Upper lobe of right lung (tissue), 1 donor: ENCODE data around the gene SEZ6L2. TPM values are rescaled to one million over a fixed set of nuclear protein-coding genes. Genes with fewer than 3 reads are reported as not detected.

ENCODE experiments used
- ATAC-seq: fragments of 200-7000 bp; cut with Tn5 transposase; one replicate; pipeline ENCODE4 v1.9.1; 2020; ENCODE audit warnings: mild to moderate bottlenecking, moderate library complexity
- DNase-seq: peaks from one replicate; pipeline ENCODE4 v3.0.0-alpha.2; 2020
- H3K27ac ChIP-seq: fragments of 200-600 bp; one replicate; pipeline ENCODE4 v1.8.0; 2022
- H3K27me3 ChIP-seq: fragments of 200-600 bp; one replicate; pipeline ENCODE4 v1.8.0; 2022; ENCODE audit warnings: mild to moderate bottlenecking
- H3K36me3 ChIP-seq: fragments of 200-600 bp; one replicate; pipeline ENCODE4 v1.8.0; 2022
- H3K4me1 ChIP-seq: fragments of 200-600 bp; one replicate; pipeline ENCODE4 v1.8.0; 2022
- H3K4me3 ChIP-seq: fragments of 200-600 bp; one replicate; pipeline ENCODE4 v1.8.0; 2022; ENCODE audit warnings: mild to moderate bottlenecking
- H3K9me3 ChIP-seq: fragments of 200-600 bp; one replicate; pipeline ENCODE4 v1.8.0; 2022
- CTCF ChIP-seq: fragments of 200-600 bp; IDR thresholded peaks from one replicate; pipeline ENCODE4 v1.8.0; 2022; ENCODE audit warnings: antibody characterized with exemption
- intact Hi-C: fragments of 100-400 bp; cut with DNase I; formaldehyde crosslinking; loops from one replicate; pipeline ENCODE4 v1.11.0; 2022
- total RNA-seq: library from RNA; stranded (reverse); fragmentation: NEBNext Ultra II Directional; extraction: Animal tissue kit (Norgen Biotek cat#: 25700); gene quantifications from one replicate; pipeline ENCODE4 v1.2.1, GENCODE V29; 2021
- donor health status: DM: no; HTN: yes; CAD: no; lungs with severe emphysema.

Gene SEZ6L2
- total RNA-seq, 1 donor from 2014 or later = 11.9 TPM

DNA sequence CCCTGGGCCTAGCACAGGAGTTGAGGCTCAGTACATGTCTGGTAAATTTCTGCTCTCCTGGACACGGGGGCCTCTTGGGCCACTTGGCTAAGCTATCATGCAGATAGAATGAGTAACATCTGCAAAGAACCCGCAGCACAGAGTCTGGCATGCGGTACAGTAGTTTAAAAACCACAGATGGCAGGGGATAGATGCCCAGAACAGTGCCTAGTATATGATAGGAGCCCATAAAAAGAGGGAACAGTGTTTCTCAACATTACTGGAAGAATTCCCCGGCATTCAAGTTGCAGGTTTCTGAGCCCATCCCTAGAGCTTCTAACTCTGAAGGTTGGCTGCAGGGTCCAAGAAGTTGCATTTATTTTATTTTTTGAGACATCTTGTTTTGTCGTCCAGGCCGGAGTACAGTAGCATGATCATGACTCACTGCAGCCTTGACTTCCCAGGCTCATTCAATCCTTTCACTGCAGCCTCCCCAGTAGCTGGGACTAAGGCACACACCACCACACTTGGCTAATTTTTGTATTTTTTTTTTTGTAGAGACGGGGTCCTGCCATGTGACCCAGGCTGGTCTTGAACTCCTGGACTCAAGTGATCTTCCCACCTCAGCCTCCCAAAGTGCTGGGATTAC lies 42.1 kb downstream of the SEZ6L2 start:
- Histone ChIP-seq H3K27ac (no peak overlapping the region), H3K27me3 (no peaks in the 10 kb centered on the region), H3K9me3 (no peaks in the 10 kb centered on the region), H3K4me1 (peaks cover 16% of the 10 kb centered on the region), H3K36me3 (peaks cover 32% of the 10 kb centered on the region), H3K4me3 (no peak overlapping the region)
- intact Hi-C loops = loop anchor here (10.0 kb wide), 1 partner anchor 148 kb away; no protein-coding TSS in a partner anchor
- no peak for DNase-seq
- no peak for ATAC-seq
- no peak for TF ChIP-seq CTCF

DNA sequence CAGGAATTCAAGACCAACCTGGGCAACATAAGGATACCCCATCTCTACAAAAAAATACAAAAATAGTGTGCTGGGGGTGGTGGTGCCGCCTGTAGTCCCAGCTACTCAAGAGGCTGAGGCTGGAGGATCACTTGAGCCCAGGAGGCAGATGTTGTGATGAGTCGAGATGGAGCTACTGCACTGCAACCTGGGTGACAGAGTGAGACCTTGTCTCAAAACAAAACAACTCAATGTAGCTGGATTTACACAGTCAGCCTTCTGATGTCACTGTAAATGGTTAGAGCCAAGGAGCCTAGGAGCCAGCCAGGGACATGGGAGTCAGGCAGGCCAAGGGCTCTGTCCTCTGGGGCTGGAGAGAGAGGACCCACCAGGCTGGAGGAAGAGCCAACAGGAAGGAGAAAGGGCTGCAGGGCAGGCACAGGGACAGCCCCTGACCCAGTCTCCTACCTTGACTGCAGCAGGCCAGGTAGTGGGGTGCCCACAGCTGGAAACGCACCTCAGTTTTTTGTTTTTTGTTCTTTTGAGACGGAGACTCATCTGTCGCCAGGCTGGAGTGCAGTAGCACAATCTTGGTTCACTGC lies 44.7 kb downstream of the SEZ6L2 start:
- H3K27me3 ChIP-seq = no peaks in the 10 kb centered on the region
- intact Hi-C loops = loop anchor here (10.0 kb wide), 1 partner anchor 150 kb away; no protein-coding TSS in a partner anchor
- H3K4me3 ChIP-seq = no peak overlapping the region
- ATAC-seq (no peak), DNase-seq (no peak)
- H3K36me3 ChIP-seq = peaks cover 15% of the 10 kb centered on the region
- H3K4me1 ChIP-seq = peaks cover 5% of the 10 kb centered on the region
- no peak overlapping the region for H3K27ac ChIP-seq
- TF ChIP-seq CTCF = no peak
- no peaks in the 10 kb centered on the region for H3K9me3 ChIP-seq

- peak overlapping the region; percentile 72 for H3K27ac ChIP-seq
- ATAC-seq = peak; percentile 54
- intact Hi-C loops = loop anchor here (10.0 kb wide), 1 partner anchor 152 kb away; no protein-coding TSS in a partner anchor
These were observed 46.7 kb downstream of the SEZ6L2 start for GRCh38 chr16:29852654-29853053.

DNA sequence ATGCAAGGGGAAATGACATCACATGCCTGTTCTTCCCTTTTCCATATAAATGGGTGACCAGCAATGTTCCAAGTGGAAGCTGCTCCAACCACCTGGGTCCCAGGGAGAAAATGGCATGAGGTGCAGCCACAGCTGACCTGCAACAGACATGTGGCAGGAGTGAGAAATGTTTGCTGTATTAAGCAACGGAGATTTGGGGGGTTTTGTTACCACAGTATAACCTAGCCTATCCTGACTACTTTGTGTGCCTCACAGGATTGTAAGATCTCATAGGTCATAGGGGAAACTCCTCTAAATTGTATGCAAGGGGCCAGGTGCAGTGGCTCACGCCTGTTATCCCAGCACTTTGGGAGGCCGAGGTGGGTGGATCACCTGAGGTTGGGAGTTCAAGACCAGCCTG lies 48.4 kb downstream of the SEZ6L2 start:
- DNase-seq = no peak
- Histone ChIP-seq H3K9me3 (no peaks in the 10 kb centered on the region), H3K4me3 (no peak overlapping the region), H3K27ac (no peak overlapping the region), H3K27me3 (no peaks in the 10 kb centered on the region), H3K4me1 (peaks cover 5% of the 10 kb centered on the region), H3K36me3 (peaks cover 21% of the 10 kb centered on the region)
- no peak for ATAC-seq
- no peak for TF ChIP-seq CTCF
- intact Hi-C loops = loop anchor here (10.0 kb wide), 1 partner anchor 154 kb away; no protein-coding TSS in a partner anchor

More at GRCh38 chr16:29852654-29853053, 46.7 kb downstream of the SEZ6L2 start:
- no peak for TF ChIP-seq CTCF
- DNase-seq = no peak
- H3K9me3 ChIP-seq = no peaks in the 10 kb centered on the region
- H3K27me3 ChIP-seq = no peaks in the 10 kb centered on the region
- H3K4me3 ChIP-seq = no peak overlapping the region
- peaks cover 5% of the 10 kb centered on the region for H3K4me1 ChIP-seq
- H3K36me3 ChIP-seq = peaks cover 4% of the 10 kb centered on the region

GRCh38 chr16:29849505-29849904 lies 49.8 kb downstream of the SEZ6L2 start:
- H3K9me3 ChIP-seq = no peaks in the 10 kb centered on the region
- no peak overlapping the region for H3K27ac ChIP-seq

More at GRCh38 chr16:29849505-29849904, 49.8 kb downstream of the SEZ6L2 start:
- peaks cover 5% of the 10 kb centered on the region for H3K4me1 ChIP-seq
- H3K36me3 ChIP-seq = peaks cover 35% of the 10 kb centered on the region
- no peak overlapping the region for H3K4me3 ChIP-seq
- no peak for TF ChIP-seq CTCF
- no peaks in the 10 kb centered on the region for H3K27me3 ChIP-seq
- DNase-seq (no peak), ATAC-seq (peak; percentile 45)
- intact Hi-C loops = no loop called here
